Activated CD8-positive, alpha-beta T cell treated with anti-CD3 and anti-CD28 coated beads, Interleukin-2, amount 10 ng/mL, durations not matched to agents 7 days and 5 days (primary cell): ENCODE data around the gene HOPX. TPM values are rescaled to one million over a fixed set of nuclear protein-coding genes. Genes with fewer than 3 reads are reported as not detected.
A peak's percentile ranks its signal among the peaks of the same experiment; 100 is the strongest.
"Not testable (repeated sequence)": the region's sequence is repeated elsewhere in the genome, so short reads cannot be mapped to it uniquely, and the experiment has no call there.

Experiments
- ATAC-seq: fragments of 150-1000 bp; cut with Tn5 transposase; one replicate; pipeline ENCODE4 v1.10.0; 2021; ENCODE audit warnings: moderate library complexity
- CTCF ChIA-PET: fragments of 350-600 bp; sonication (Branson Sonifier 250); formaldehyde crosslinking; loops from one replicate; lab custom pipeline; 2021; ENCODE audit warnings: antibody characterized with exemption; lab: Charles Lee
- POLR2A ChIA-PET: fragments of 350-600 bp; sonication (Branson Sonifier 250); formaldehyde crosslinking; loops from one replicate; lab custom pipeline; 2021; ENCODE audit warnings: antibody characterized with exemption; lab: Charles Lee
- DNase-seq: peaks from one replicate; pipeline ENCODE4 v3.0.0-alpha.2; 2020
- H3K27ac Mint-ChIP-seq: one replicate; pipeline ENCODE4 v1.8.0; 2021; ENCODE audit warnings: mild to moderate bottlenecking, mixed read lengths
- H3K27me3 Mint-ChIP-seq: one replicate; pipeline ENCODE4 v1.8.0; 2021; ENCODE audit warnings: low read depth, mixed read lengths
- H3K36me3 Mint-ChIP-seq: one replicate; pipeline ENCODE4 v1.8.0; 2021; ENCODE audit warnings: low read depth, mixed read lengths
- H3K4me1 Mint-ChIP-seq: one replicate; pipeline ENCODE4 v1.8.0; 2021; ENCODE audit warnings: low read depth, mixed read lengths
- H3K4me3 Mint-ChIP-seq: one replicate; pipeline ENCODE4 v1.8.0; 2021; ENCODE audit warnings: mild to moderate bottlenecking, mixed read lengths
- H3K9me3 Mint-ChIP-seq: one replicate; pipeline ENCODE4 v1.8.0; 2022; ENCODE audit warnings: mixed read lengths; ENCODE audit not compliant: insufficient read depth
- total RNA-seq, 2 experiments: library from RNA; stranded (reverse); gene quantifications; one replicate each; pipeline ENCODE4 v1.2.3, GENCODE V29; 2021

HOPX gene
- 10 to 100 TPM; 63.6 to 67.4 TPM for total RNA-seq

- H3K27ac Mint-ChIP-seq: no peak within 1 kb of the TSS
- H3K4me1 Mint-ChIP-seq: peaks cover 15% of the 10 kb centered on the region
- ChIA-PET POLR2A (no interaction called here), CTCF (interaction anchor here (0.8 to 1.8 kb wide), 4 partner anchors 10 to 156 kb away, joined by 3 to 7 read pairs (median 4); no protein-coding TSS in a partner anchor)
- ATAC-seq (peak; percentile 85), DNase-seq (peak; percentile 47)
- H3K9me3 Mint-ChIP-seq: no peaks in the 10 kb centered on the region
- peak within 1 kb of the TSS; percentile 37 for H3K4me3 Mint-ChIP-seq
- peaks cover 42% of the 10 kb centered on the region for H3K27me3 Mint-ChIP-seq
- no peaks in the 10 kb centered on the region for H3K36me3 Mint-ChIP-seq
Observed at GRCh38 chr4:56681158-56681852, at the start of gene HOPX. HOPX (minus strand) TSS chr4:56681296; CDS start chr4:56657816, 23,480 bp downstream.

GRCh38 chr4:56730097-56730496, 49.0 kb upstream of the HOPX start:
- H3K9me3 Mint-ChIP-seq: no peaks in the 10 kb centered on the region
- CTCF ChIA-PET: no interaction called here
- no peak for DNase-seq
- H3K27ac Mint-ChIP-seq: no peak overlapping the region
- POLR2A ChIA-PET: no interaction called here
- H3K36me3 Mint-ChIP-seq: no peaks in the 10 kb centered on the region
- no peaks in the 10 kb centered on the region for H3K27me3 Mint-ChIP-seq
- H3K4me1 Mint-ChIP-seq: no peaks in the 10 kb centered on the region
- no peak for ATAC-seq
- H3K4me3 Mint-ChIP-seq: no peak overlapping the region

- ChIA-PET CTCF (no interaction called here), POLR2A (no interaction called here)
- ATAC-seq (no peak), DNase-seq (no peak)
- Mint-ChIP-seq H3K36me3 (no peaks in the 10 kb centered on the region), H3K27me3 (no peaks in the 10 kb centered on the region), H3K4me3 (no peak overlapping the region), H3K4me1 (no peaks in the 10 kb centered on the region), H3K9me3 (no peaks in the 10 kb centered on the region), H3K27ac (no peak overlapping the region)
Observed at GRCh38 chr4:56728512-56728911, 47.4 kb upstream of the HOPX start.

- ChIA-PET POLR2A (no interaction called here), CTCF (interaction anchor here (0.8 kb wide), 1 partner anchor 109 kb away, joined by 3 read pairs; no protein-coding TSS in a partner anchor)
- H3K27me3 Mint-ChIP-seq: no peaks in the 10 kb centered on the region
- peaks cover 2% of the 10 kb centered on the region for H3K4me1 Mint-ChIP-seq
- no peaks in the 10 kb centered on the region for H3K9me3 Mint-ChIP-seq
- DNase-seq (no peak), ATAC-seq (no peak)
- no peak overlapping the region for H3K4me3 Mint-ChIP-seq
- H3K27ac Mint-ChIP-seq: no peak overlapping the region
- no peaks in the 10 kb centered on the region for H3K36me3 Mint-ChIP-seq
Observed at GRCh38 chr4:56727150-56727549, 46.1 kb upstream of the HOPX start.

GRCh38 chr4:56726593-56726992, 45.5 kb upstream of the HOPX start:
- H3K36me3 Mint-ChIP-seq, CTCF ChIA-PET, H3K4me1 Mint-ChIP-seq, ATAC-seq, H3K9me3 Mint-ChIP-seq, H3K27me3 Mint-ChIP-seq, POLR2A ChIA-PET, DNase-seq, H3K27ac Mint-ChIP-seq, H3K4me3 Mint-ChIP-seq: not testable (repeated sequence)

- Mint-ChIP-seq H3K4me1 (peaks cover 2% of the 10 kb centered on the region), H3K9me3 (no peaks in the 10 kb centered on the region), H3K27ac (no peak overlapping the region), H3K4me3 (no peak overlapping the region), H3K27me3 (no peaks in the 10 kb centered on the region), H3K36me3 (no peaks in the 10 kb centered on the region)
- DNase-seq (no peak), ATAC-seq (no peak)
- ChIA-PET POLR2A (no interaction called here), CTCF (interaction anchor here (0.9 to 1.3 kb wide), 2 partner anchors 76 to 271 kb away, joined by 3 read pairs; no protein-coding TSS in a partner anchor)
Observed at GRCh38 chr4:56723659-56724230, 42.6 kb upstream of the HOPX start.

- no peaks in the 10 kb centered on the region for H3K27me3 Mint-ChIP-seq
- H3K27ac Mint-ChIP-seq: no peak overlapping the region
- ChIA-PET CTCF (interaction anchor here (0.9 to 1.3 kb wide), 2 partner anchors 77 to 272 kb away, joined by 3 read pairs; no protein-coding TSS in a partner anchor), POLR2A (interaction anchor here (0.6 kb wide), 1 partner anchor 26 kb away, joined by 3 read pairs; no protein-coding TSS in a partner anchor)
- no peaks in the 10 kb centered on the region for H3K36me3 Mint-ChIP-seq
- H3K4me3 Mint-ChIP-seq: no peak overlapping the region
- ATAC-seq (no peak), DNase-seq (no peak)
- peaks cover 2% of the 10 kb centered on the region for H3K4me1 Mint-ChIP-seq
- no peaks in the 10 kb centered on the region for H3K9me3 Mint-ChIP-seq
Observed at GRCh38 chr4:56723201-56723605, 42.1 kb upstream of the HOPX start.

GRCh38 chr4:56708146-56708545, 27.1 kb upstream of the HOPX start:
- Mint-ChIP-seq H3K4me3 (no peak overlapping the region), H3K36me3 (no peaks in the 10 kb centered on the region), H3K27ac (no peak overlapping the region), H3K27me3 (no peaks in the 10 kb centered on the region), H3K4me1 (no peaks in the 10 kb centered on the region), H3K9me3 (no peaks in the 10 kb centered on the region)
- no peak for ATAC-seq
- CTCF ChIA-PET: no interaction called here
- no peak for DNase-seq
- POLR2A ChIA-PET: no interaction called here

GRCh38 chr4:56705966-56706365, 24.9 kb upstream of the HOPX start:
- no peak for DNase-seq
- CTCF ChIA-PET: no interaction called here
- no peaks in the 10 kb centered on the region for H3K4me1 Mint-ChIP-seq
- no peak for ATAC-seq
- no peaks in the 10 kb centered on the region for H3K27me3 Mint-ChIP-seq
- POLR2A ChIA-PET: no interaction called here
- H3K36me3 Mint-ChIP-seq: no peaks in the 10 kb centered on the region
- no peaks in the 10 kb centered on the region for H3K9me3 Mint-ChIP-seq
- no peak overlapping the region for H3K4me3 Mint-ChIP-seq
- no peak overlapping the region for H3K27ac Mint-ChIP-seq

- Mint-ChIP-seq H3K27ac (no peak overlapping the region), H3K4me1 (no peaks in the 10 kb centered on the region), H3K36me3 (no peaks in the 10 kb centered on the region), H3K27me3 (no peaks in the 10 kb centered on the region), H3K9me3 (no peaks in the 10 kb centered on the region), H3K4me3 (no peak overlapping the region)
- DNase-seq (no peak), ATAC-seq (no peak)
- POLR2A ChIA-PET: interaction anchor here (0.5 kb wide), 1 partner anchor 52 kb away, joined by 9 read pairs; no protein-coding TSS in a partner anchor
- CTCF ChIA-PET: no interaction called here
Observed at GRCh38 chr4:56705334-56705733, 24.2 kb upstream of the HOPX start.

GRCh38 chr4:56704089-56704871, 23.2 kb upstream of the HOPX start:
- Mint-ChIP-seq H3K4me1 (no peaks in the 10 kb centered on the region), H3K27ac (no peak overlapping the region), H3K4me3 (no peak overlapping the region), H3K36me3 (no peaks in the 10 kb centered on the region), H3K27me3 (peaks cover 2% of the 10 kb centered on the region), H3K9me3 (no peaks in the 10 kb centered on the region)
- DNase-seq (no peak), ATAC-seq (no peak)
- ChIA-PET POLR2A (interaction anchor here (0.6 kb wide), 1 partner anchor 73 kb away, joined by 3 read pairs; no protein-coding TSS in a partner anchor), CTCF (no interaction called here)

GRCh38 chr4:56703378-56703777, 22.3 kb upstream of the HOPX start:
- H3K27me3 Mint-ChIP-seq: peaks cover 2% of the 10 kb centered on the region
- no peaks in the 10 kb centered on the region for H3K9me3 Mint-ChIP-seq
- ChIA-PET CTCF (no interaction called here), POLR2A (no interaction called here)
- no peak overlapping the region for H3K27ac Mint-ChIP-seq
- no peak overlapping the region for H3K4me3 Mint-ChIP-seq
- ATAC-seq: no peak
- no peak for DNase-seq
- no peaks in the 10 kb centered on the region for H3K4me1 Mint-ChIP-seq
- H3K36me3 Mint-ChIP-seq: no peaks in the 10 kb centered on the region
